Panc1 (cell line): Measurements from ENCODE around the gene RAB11FIP3. TPM values are rescaled to one million over a fixed set of nuclear protein-coding genes. Genes with fewer than 3 reads are reported as not detected.

ENCODE experiments used
- ATAC-seq: fragments of 200-7000 bp; cut with Tn5 transposase; 2 replicates; pipeline ENCODE4 v1.9.1; 2020; ENCODE audit warnings: mild to moderate bottlenecking, moderate library complexity
- BruUV-seq: library from RNA; stranded (reverse); fragments of 400-500 nt; replicated peaks from 2 replicates; lab custom pipeline; 2021; lab: Mats Ljungman, UMichigan
- CTCF ChIA-PET: fragments of 300-600 bp; sonication (Branson Sonifier 250); formaldehyde crosslinking; loops from one replicate; lab custom pipeline; 2022; ENCODE audit warnings: antibody characterized with exemption; lab: Charles Lee
- POLR2A ChIA-PET: fragments of 300-600 bp; sonication (Branson Sonifier 250); formaldehyde crosslinking; loops from one replicate; lab custom pipeline; 2022; ENCODE audit warnings: antibody characterized with exemption; lab: Charles Lee
- DNase-seq: peaks from one replicate; pipeline ENCODE4 v3.0.0-alpha.2; 2010; ENCODE audit warnings: low read depth, low spot score
- H3K27ac ChIP-seq: 2 replicates; pipeline ENCODE4 v1.5.1; 2011; ENCODE audit warnings: mild to moderate bottlenecking, low read length, inconsistent platforms
- H3K27me3 ChIP-seq: fragments of 200-500 bp; sonication (Bioruptor generic); 2 replicates; pipeline ENCODE4 v1.6.0; 2014; ENCODE audit warnings: low read length, inconsistent platforms; ENCODE audit not compliant: control insufficient read depth, insufficient read depth
- H3K36me3 ChIP-seq: fragments of 200-500 bp; sonication (Bioruptor generic); 2 replicates; pipeline ENCODE4 v1.5.1; 2014; ENCODE audit warnings: inconsistent platforms, mild to moderate bottlenecking, low read length, moderate library complexity; ENCODE audit not compliant: control insufficient read depth, insufficient read depth
- H3K4me1 ChIP-seq: 2 replicates; pipeline ENCODE4 v1.5.1; 2011; ENCODE audit warnings: inconsistent platforms, mild to moderate bottlenecking, low read length, moderate library complexity; ENCODE audit not compliant: control insufficient read depth, insufficient read depth
- H3K4me3 ChIP-seq, 2 experiments: 2 replicates each; pipeline ENCODE4 v1.5.1; 2011 to 2012; ENCODE audit warnings: low read depth in 2 of 2, low read length in 2 of 2, mild to moderate bottlenecking in 2 of 2, inconsistent platforms in 1 of 2, moderate library complexity in 1 of 2
- H3K9me3 ChIP-seq: fragments of 200-500 bp; sonication (Bioruptor generic); 2 replicates; pipeline ENCODE4 v1.5.1; 2014; ENCODE audit warnings: low read depth, mild to moderate bottlenecking, inconsistent platforms, low read length, moderate library complexity; ENCODE audit not compliant: control insufficient read depth, insufficient read depth
- CTCF ChIP-seq: fragments of 450-650 bp; IDR thresholded peaks from 2 replicates; pipeline ENCODE4 v1.5.1; 2017; ENCODE audit warnings: mild to moderate bottlenecking
- POLR2AphosphoS5 ChIP-seq: IDR thresholded peaks from 2 replicates; pipeline ENCODE4 v1.6.1; 2012; ENCODE audit warnings: mild to moderate bottlenecking, low read depth, low read length, moderate library complexity
- REST ChIP-seq, 2 experiments: IDR thresholded peaks; 2 replicates each; pipeline ENCODE4 v1.6.1; 2011 to 2012; ENCODE audit warnings: low read depth in 2 of 2, control low read depth in 1 of 2, low read length in 1 of 2, mild to moderate bottlenecking in 1 of 2, moderate library complexity in 1 of 2; ENCODE audit not compliant: insufficient read depth in 1 of 2
- SIN3A ChIP-seq: IDR thresholded peaks from 2 replicates; pipeline ENCODE4 v1.6.1; 2012; ENCODE audit warnings: low read depth, mild to moderate bottlenecking, low read length, moderate library complexity, borderline replicate concordance; ENCODE audit not compliant: insufficient read depth
- TCF7L2 ChIP-seq: IDR thresholded peaks from 2 replicates; pipeline ENCODE4 v1.6.1; 2011; ENCODE audit warnings: mild to moderate bottlenecking, low read depth, low read length, inconsistent platforms
- in situ Hi-C: cut with HindIII; loops from 2 replicates; pipeline ENCODE4 v1.10.0; 2016; ENCODE audit warnings: low sequenced_read_pairs, low pct_unique_long_range_greater_than_20kb
- intact Hi-C: fragments of 100-400 bp; cut with micrococcal nuclease; formaldehyde crosslinking; loops from one replicate; pipeline ENCODE4 v1.10.0; 2022; ENCODE audit not compliant: unreplicated experiment
- total RNA-seq: library from RNA; stranded (reverse); gene quantifications from one replicate; pipeline ENCODE4 v1.2.1, GENCODE V29; 2021; ENCODE audit not compliant: unreplicated experiment

Gene RAB11FIP3
- total RNA-seq, 1 experiment from 2014 or later, result 57.3 TPM

- H3K9me3 ChIP-seq, result no peaks in the 10 kb centered on the region
- TF ChIP-seq SIN3A (no peak), TCF7L2 (no peak), CTCF (no peak), REST (IDR thresholded peaks at IDR 0.05; ENCODE audit: insufficient read depth in 1 of 2, low read depth in 2 of 2, low read length in 1 of 2) (no peak), POLR2AphosphoS5 (no peak)
- no peak for DNase-seq
- peaks cover 17% of the 10 kb centered on the region for H3K4me1 ChIP-seq
- intact Hi-C loops, result no loop called here
- no peaks in the 10 kb centered on the region for H3K36me3 ChIP-seq
- no peak overlapping the region for H3K27ac ChIP-seq
- no peaks in the 10 kb centered on the region for H3K27me3 ChIP-seq
- CTCF ChIA-PET, result no interaction called here
- no TSS peak for BruUV-seq
- POLR2A ChIA-PET, result no interaction called here
- in situ Hi-C loops, result no loop called here
- no peak for ATAC-seq
- H3K4me3 ChIP-seq, result no peak overlapping the region
These were observed 5.5 kb downstream of the RAB11FIP3 start for GRCh38 chr16:430904-431303.

GRCh38 chr16:440627-441026 lies 15.2 kb downstream of the RAB11FIP3 start:
- ChIA-PET POLR2A (no interaction called here), CTCF (no interaction called here)
- no peaks in the 10 kb centered on the region; the same call in 1 of the 2 replicates for H3K4me1 ChIP-seq
- H3K27ac ChIP-seq, result no peak overlapping the region
- no peaks in the 10 kb centered on the region for H3K27me3 ChIP-seq
- intact Hi-C loops (no loop called here), in situ Hi-C loops (no loop called here)
- H3K36me3 ChIP-seq, result no peaks in the 10 kb centered on the region
- no peak for TF ChIP-seq REST (IDR thresholded peaks at IDR 0.05; ENCODE audit: insufficient read depth in 1 of 2, low read depth in 2 of 2, low read length in 1 of 2)
- no peak for TF ChIP-seq TCF7L2
- TF ChIP-seq POLR2AphosphoS5, result no peak
- TF ChIP-seq SIN3A, result no peak
- TF ChIP-seq CTCF, result no peak
- BruUV-seq, result no TSS peak
- H3K4me3 ChIP-seq, result no peak overlapping the region
- DNase-seq (no peak), ATAC-seq (no peak)
- H3K9me3 ChIP-seq, result no peaks in the 10 kb centered on the region
